Neural progenitor cell (in vitro differentiated cells): Measurements from ENCODE around the gene CCDC77. TPM values are rescaled to one million over a fixed set of nuclear protein-coding genes. Genes with fewer than 3 reads are reported as not detected.
"Not testable (repeated sequence)": the region's sequence is repeated elsewhere in the genome, so short reads cannot be mapped to it uniquely, and the experiment has no call there.

ENCODE experiments used
- DNase-seq: peaks from one replicate; pipeline ENCODE4 v3.0.0-alpha.2; 2016; ENCODE audit warnings: low spot score
- H2AFZ ChIP-seq: fragments of 200-600 bp; sonication (generic); replicated peaks from 2 replicates; pipeline ENCODE4 v1.6.1; 2016; ENCODE audit warnings: antibody characterized with exemption
- H3F3A ChIP-seq: fragments of 200-600 bp; sonication (generic); 2 replicates; pipeline ENCODE4 v1.6.1; 2016; ENCODE audit warnings: antibody characterized with exemption, low read depth
- H3K27ac ChIP-seq: fragments of 200-600 bp; sonication (generic); 2 replicates; pipeline ENCODE4 v1.5.1; 2016; ENCODE audit warnings: mild to moderate bottlenecking
- H3K27me3 ChIP-seq: fragments of 200-600 bp; sonication (generic); 2 replicates; pipeline ENCODE4 v1.6.1; 2016; ENCODE audit warnings: mild to moderate bottlenecking, moderate library complexity
- H3K36me3 ChIP-seq: fragments of 200-600 bp; sonication (generic); 2 replicates; pipeline ENCODE4 v1.5.1; 2016
- H3K4me1 ChIP-seq: fragments of 200-600 bp; sonication (generic); 2 replicates; pipeline ENCODE4 v1.6.1; 2016; ENCODE audit warnings: mixed run types
- H3K4me2 ChIP-seq: fragments of 200-600 bp; sonication (generic); 2 replicates; pipeline ENCODE4 v1.6.1; 2016
- H3K4me3 ChIP-seq: fragments of 200-600 bp; sonication (generic); 2 replicates; pipeline ENCODE4 v1.5.1; 2016
- H3K79me2 ChIP-seq: fragments of 200-600 bp; sonication (generic); 2 replicates; pipeline ENCODE4 v1.6.1; 2016; ENCODE audit warnings: low read depth
- H3K9ac ChIP-seq: fragments of 200-600 bp; sonication (generic); 2 replicates; pipeline ENCODE4 v1.6.1; 2016
- H3K9me3 ChIP-seq: fragments of 200-600 bp; sonication (generic); 2 replicates; pipeline ENCODE4 v1.5.1; 2016; ENCODE audit warnings: low read depth
- H4K20me1 ChIP-seq: fragments of 200-600 bp; sonication (generic); 2 replicates; pipeline ENCODE4 v1.6.1; 2016; ENCODE audit warnings: low read depth
- H3K27ac Mint-ChIP-seq: 3 replicates; pipeline ENCODE4 v1.8.0; 2021; ENCODE audit warnings: mixed read lengths
- H3K27me3 Mint-ChIP-seq: 2 replicates; pipeline ENCODE4 v1.8.0; 2022; ENCODE audit warnings: low read depth, mild to moderate bottlenecking, inconsistent platforms, moderate library complexity, mixed read lengths; ENCODE audit not compliant: insufficient read depth
- H3K36me3 Mint-ChIP-seq: 3 replicates; pipeline ENCODE4 v1.8.0; 2021; ENCODE audit warnings: mixed read lengths
- H3K4me1 Mint-ChIP-seq: 3 replicates; pipeline ENCODE4 v1.8.0; 2021; ENCODE audit warnings: mixed read lengths
- H3K4me3 Mint-ChIP-seq: 3 replicates; pipeline ENCODE4 v1.8.0; 2021; ENCODE audit warnings: mild to moderate bottlenecking, moderate library complexity, mixed read lengths
- H3K9me3 Mint-ChIP-seq: 3 replicates; pipeline ENCODE4 v1.8.0; 2020; ENCODE audit warnings: mixed read lengths
- CTCF ChIP-seq: fragments of 200-600 bp; sonication (generic); IDR thresholded peaks from 2 replicates; pipeline ENCODE4 v1.5.1; 2017; ENCODE audit warnings: antibody characterized with exemption, mild to moderate bottlenecking
- EZH2 ChIP-seq: fragments of 200-600 bp; sonication (generic); IDR thresholded peaks from 2 replicates; pipeline ENCODE4 v1.6.1; 2017; ENCODE audit warnings: antibody characterized with exemption, mild to moderate bottlenecking, moderate library complexity
- EZH2phosphoT487 ChIP-seq: fragments of 200-600 bp; sonication (generic); IDR thresholded peaks from 2 replicates; pipeline ENCODE4 v1.6.1; 2017; ENCODE audit warnings: antibody characterized with exemption
- total RNA-seq: library from RNA; depleted of rRNA; stranded (reverse); fragments of >200 nt; gene quantifications from 2 replicates; pipeline ENCODE4 v1.2.3, GENCODE V29; 2015; ENCODE audit warnings: low replicate concordance

CCDC77 gene
- total RNA-seq, 1 donor from 2014 or later: 125 TPM

GRCh38 chr12:366820-367219, 34.6 kb upstream of the CCDC77 start:
- Mint-ChIP-seq H3K9me3 (peaks cover 23% of the 10 kb centered on the region), H3K27ac (no peak overlapping the region), H3K36me3 (peaks cover 70% of the 10 kb centered on the region), H3K4me1 (no peaks in the 10 kb centered on the region), H3K27me3 (no peaks in the 10 kb centered on the region), H3K4me3 (no peak overlapping the region)
- Histone ChIP-seq H3K27ac (no peak overlapping the region), H3K4me2 (no peak overlapping the region), H3K4me1 (no peaks in the 10 kb centered on the region), H3K9me3 (peaks cover 13% of the 10 kb centered on the region), H3K27me3 (no peaks in the 10 kb centered on the region), H3F3A (no peaks in the 10 kb centered on the region), H3K36me3 (peaks cover 47% of the 10 kb centered on the region), H2AFZ (no peak overlapping the region), H3K9ac (no peak overlapping the region), H3K4me3 (no peak overlapping the region), H4K20me1 (no peaks in the 10 kb centered on the region), H3K79me2 (peaks cover 7% of the 10 kb centered on the region)
- DNase-seq: no peak
- no peak for TF ChIP-seq EZH2
- TF ChIP-seq CTCF: no peak
- TF ChIP-seq EZH2phosphoT487: no peak

- no peak overlapping the region for H2AFZ ChIP-seq
- H3F3A ChIP-seq: no peaks in the 10 kb centered on the region
- no peak overlapping the region for H3K27ac Mint-ChIP-seq
- no peaks in the 10 kb centered on the region for H3K4me1 ChIP-seq
- no peaks in the 10 kb centered on the region for H3K27me3 ChIP-seq
- H3K4me1 Mint-ChIP-seq: no peaks in the 10 kb centered on the region
- H3K36me3 Mint-ChIP-seq: peaks cover 69% of the 10 kb centered on the region
- H3K4me2 ChIP-seq: no peak overlapping the region
- H3K36me3 ChIP-seq: peaks cover 36% of the 10 kb centered on the region
- no peak overlapping the region for H3K4me3 ChIP-seq
- TF ChIP-seq EZH2phosphoT487 (no peak), EZH2 (no peak), CTCF (no peak)
- peaks cover 7% of the 10 kb centered on the region for H3K79me2 ChIP-seq
- H3K4me3 Mint-ChIP-seq: no peak overlapping the region
- H3K9ac ChIP-seq: no peak overlapping the region
- H3K27ac ChIP-seq: no peak overlapping the region
- peaks cover 31% of the 10 kb centered on the region for H3K9me3 Mint-ChIP-seq
- H3K9me3 ChIP-seq: peaks cover 16% of the 10 kb centered on the region
- H3K27me3 Mint-ChIP-seq: no peaks in the 10 kb centered on the region
- no peaks in the 10 kb centered on the region for H4K20me1 ChIP-seq
- no peak for DNase-seq
Measured at GRCh38 chr12:367972-368371, 33.5 kb upstream of the CCDC77 start.

- H2AFZ ChIP-seq, DNase-seq, H3K4me1 ChIP-seq, H3K4me3 Mint-ChIP-seq, H3K4me2 ChIP-seq, H3F3A ChIP-seq, H3K27me3 Mint-ChIP-seq, H3K9ac ChIP-seq, H3K27me3 ChIP-seq, H4K20me1 ChIP-seq, H3K4me3 ChIP-seq, H3K27ac Mint-ChIP-seq, H3K79me2 ChIP-seq, H3K4me1 Mint-ChIP-seq, H3K9me3 ChIP-seq, H3K27ac ChIP-seq: not testable (repeated sequence)
- H3K36me3 ChIP-seq: peaks cover 20% of the 10 kb centered on the region
- H3K9me3 Mint-ChIP-seq: peaks cover 37% of the 10 kb centered on the region
- peaks cover 75% of the 10 kb centered on the region for H3K36me3 Mint-ChIP-seq
Measured at GRCh38 chr12:370739-371485, 30.5 kb upstream of the CCDC77 start.

GRCh38 chr12:386651-387050, 14.8 kb upstream of the CCDC77 start:
- peak overlapping the region; percentile 97 for H3K4me3 Mint-ChIP-seq
- H3K27ac Mint-ChIP-seq: no peak overlapping the region
- DNase-seq: no peak
- Histone ChIP-seq H3K4me1 (peaks cover 23% of the 10 kb centered on the region), H3F3A (peaks cover 26% of the 10 kb centered on the region), H3K9me3 (no peaks in the 10 kb centered on the region), H3K36me3 (peaks cover 9% of the 10 kb centered on the region), H3K27ac (no peak overlapping the region), H3K4me2 (peak overlapping the region; percentile 98), H3K9ac (no peak overlapping the region), H2AFZ (no peak overlapping the region), H3K4me3 (peak overlapping the region; percentile 95), H3K27me3 (no peaks in the 10 kb centered on the region), H3K79me2 (peaks cover 74% of the 10 kb centered on the region), H4K20me1 (peaks cover 32% of the 10 kb centered on the region)
- TF ChIP-seq EZH2 (no peak), CTCF (no peak), EZH2phosphoT487 (no peak)
- H3K9me3 Mint-ChIP-seq: peaks cover 2% of the 10 kb centered on the region
- H3K36me3 Mint-ChIP-seq: peaks cover 15% of the 10 kb centered on the region
- peaks cover 21% of the 10 kb centered on the region for H3K4me1 Mint-ChIP-seq
- H3K27me3 Mint-ChIP-seq: peaks cover 6% of the 10 kb centered on the region
